ENCODE results near the gene GPR62.

GPR62 gene

DNA sequence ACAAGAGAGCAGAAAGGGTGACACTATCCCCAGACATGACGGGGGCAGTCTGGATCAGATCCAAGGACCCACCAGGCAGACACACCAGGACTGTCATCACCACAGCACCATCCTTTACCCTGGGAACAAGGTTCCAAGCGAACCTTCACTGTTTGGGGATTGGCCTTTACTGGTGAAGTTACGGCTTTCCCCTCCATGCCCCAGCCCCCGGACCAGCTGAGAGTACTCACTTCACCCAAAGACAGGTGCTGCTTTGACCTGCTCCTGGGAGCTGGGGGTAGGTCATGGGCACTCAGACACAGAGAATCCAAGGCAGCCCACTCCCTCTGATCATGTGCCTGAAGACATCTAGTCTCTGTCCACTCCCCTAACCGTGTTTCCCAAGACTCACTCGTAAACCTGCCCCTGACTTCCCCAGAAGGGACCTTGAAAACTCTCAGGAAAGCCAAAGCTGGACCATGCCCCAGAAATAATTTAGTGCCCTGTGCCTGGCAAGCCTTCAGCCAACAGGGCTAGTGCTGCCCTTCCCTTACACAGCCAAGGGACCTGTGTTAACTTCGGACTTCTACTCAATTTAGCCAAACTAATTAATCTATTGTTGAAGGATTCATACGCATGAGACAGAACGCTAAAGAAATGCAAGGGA lies 16.3 kb upstream of the GPR62 start:
- no peak for DNase-seq

- DNase-seq, result no peak
These were observed 14.3 kb upstream of the GPR62 start for GRCh38 chr3:51940648-51941462.

DNA sequence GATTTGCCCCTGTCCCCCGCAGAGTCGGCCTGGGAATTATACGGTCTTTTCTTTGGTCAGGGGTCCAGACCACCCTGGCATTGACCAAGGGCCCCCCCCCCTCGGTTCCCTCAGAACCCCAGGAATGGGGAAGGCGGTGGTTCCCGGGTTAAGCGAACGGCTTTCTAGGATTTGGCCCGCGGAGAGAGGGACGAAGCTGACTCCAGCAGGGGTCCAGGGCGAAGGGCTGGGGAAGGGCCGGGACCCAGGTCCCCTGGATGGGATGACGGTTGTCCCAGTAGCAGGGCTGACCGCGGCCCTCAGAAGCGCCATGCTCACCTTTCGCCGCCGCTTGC lies 13.8 kb upstream of the GPR62 start:
- no peak for DNase-seq

GRCh38 chr3:51941798-51942602 lies 13.2 kb upstream of the GPR62 start, which contains the start of the genes PARP3 and RRP9:
TSS of gene PARP3 (plus strand) at chr3:51942363. CDS start at chr3:51943356, 993 bp downstream.
TSS of gene RRP9 (minus strand) at chr3:51941904. CDS start at chr3:51941867, 37 bp downstream.
- DNase-seq, result peak; percentile 91

GRCh38 chr3:51942603-51943450 lies 12.4 kb upstream of the GPR62 start:
- DNase-seq, result no peak

DNA sequence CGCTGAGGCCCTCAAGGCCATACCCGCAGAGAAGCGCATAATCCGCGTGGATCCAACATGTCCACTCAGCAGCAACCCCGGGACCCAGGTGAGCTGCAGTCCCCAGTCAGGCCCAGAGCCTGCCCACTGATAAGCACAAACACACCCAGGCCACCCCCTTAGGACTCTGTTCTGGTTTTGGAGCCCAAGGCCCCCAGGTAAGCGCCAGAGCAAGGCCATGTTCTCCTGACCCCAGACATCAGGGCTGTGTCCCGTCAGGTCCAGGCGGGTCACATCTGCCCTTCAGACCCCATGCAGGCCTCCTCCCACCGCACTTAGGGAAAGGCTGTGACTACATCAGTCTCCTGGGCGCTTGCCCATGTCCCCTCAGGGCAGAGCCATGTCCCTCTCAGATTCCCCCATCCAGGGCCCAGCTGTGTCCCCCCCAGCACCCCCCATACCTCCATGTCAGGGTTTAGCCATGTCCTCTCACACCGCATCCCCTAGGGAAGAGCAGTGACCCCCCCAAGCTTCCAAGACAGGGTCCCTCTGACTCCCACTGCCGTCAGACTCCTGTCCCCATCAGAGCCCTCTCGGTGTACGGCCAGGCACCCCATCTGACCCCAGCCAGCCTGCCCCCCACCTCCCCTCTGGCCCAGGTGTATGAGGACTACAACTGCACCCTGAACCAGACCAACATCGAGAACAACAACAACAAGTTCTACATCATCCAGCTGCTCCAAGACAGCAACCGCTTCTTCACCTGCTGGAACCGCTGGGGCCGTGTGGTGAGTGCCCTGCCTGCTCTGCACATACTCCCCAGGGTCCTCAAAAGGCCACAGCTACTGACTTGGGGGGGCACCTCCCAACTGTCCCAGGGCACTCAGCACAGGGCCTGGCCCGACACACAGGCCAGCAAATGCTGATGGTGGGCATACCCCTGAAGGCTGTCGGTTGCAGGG lies 11.5 kb upstream of the GPR62 start:
- no peak for DNase-seq

DNA sequence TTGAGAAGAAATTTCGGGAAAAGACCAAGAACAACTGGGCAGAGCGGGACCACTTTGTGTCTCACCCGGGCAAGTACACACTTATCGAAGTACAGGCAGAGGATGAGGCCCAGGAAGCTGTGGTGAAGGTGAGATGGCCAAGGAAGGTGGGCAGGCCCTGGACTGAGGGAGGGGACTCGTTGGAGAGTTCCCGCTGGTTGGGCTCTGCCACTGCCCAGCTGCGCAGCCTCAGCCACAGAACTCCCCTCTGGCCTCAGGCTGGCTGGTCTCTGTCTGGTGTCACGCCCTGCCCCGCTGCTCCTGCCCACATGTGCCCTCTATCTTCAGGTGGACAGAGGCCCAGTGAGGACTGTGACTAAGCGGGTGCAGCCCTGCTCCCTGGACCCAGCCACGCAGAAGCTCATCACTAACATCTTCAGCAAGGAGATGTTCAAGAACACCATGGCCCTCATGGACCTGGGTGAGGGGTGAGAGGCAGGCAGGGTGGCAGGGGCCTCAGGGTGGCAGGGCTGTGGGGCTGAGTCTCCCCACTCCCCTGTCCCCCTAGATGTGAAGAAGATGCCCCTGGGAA lies 10.6 kb upstream of the GPR62 start:
- DNase-seq, result no peak

DNA sequence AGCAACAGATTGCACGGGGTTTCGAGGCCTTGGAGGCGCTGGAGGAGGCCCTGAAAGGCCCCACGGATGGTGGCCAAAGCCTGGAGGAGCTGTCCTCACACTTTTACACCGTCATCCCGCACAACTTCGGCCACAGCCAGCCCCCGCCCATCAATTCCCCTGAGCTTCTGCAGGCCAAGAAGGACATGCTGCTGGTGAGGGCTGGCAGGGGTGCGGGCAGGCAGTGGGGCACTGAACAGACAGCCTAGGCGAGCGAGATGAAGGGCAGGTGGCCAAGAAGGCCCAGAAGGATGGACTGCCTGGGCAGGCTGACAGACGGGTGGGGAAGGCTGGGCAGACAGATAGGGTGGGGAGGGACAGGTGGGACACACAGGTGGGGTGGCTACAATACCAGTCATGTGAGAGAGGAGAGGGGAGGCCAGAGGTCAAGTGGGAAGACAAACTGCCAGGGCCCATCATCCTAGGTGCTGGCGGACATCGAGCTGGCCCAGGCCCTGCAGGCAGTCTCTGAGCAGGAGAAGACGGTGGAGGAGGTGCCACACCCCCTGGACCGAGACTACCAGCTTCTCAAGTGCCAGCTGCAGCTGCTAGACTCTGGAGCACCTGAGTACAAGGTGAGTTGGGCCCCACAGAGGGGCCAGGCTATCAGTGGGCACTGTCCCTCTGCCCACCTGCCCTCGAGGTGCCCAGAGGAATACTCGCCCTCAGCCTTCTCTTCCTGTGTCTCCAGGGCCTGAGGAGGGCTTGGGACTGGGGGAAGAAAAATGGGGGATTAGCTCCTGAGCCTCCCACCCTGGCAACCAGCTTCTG lies 9.9 kb upstream of the GPR62 start:
- DNase-seq, result no peak

DNA sequence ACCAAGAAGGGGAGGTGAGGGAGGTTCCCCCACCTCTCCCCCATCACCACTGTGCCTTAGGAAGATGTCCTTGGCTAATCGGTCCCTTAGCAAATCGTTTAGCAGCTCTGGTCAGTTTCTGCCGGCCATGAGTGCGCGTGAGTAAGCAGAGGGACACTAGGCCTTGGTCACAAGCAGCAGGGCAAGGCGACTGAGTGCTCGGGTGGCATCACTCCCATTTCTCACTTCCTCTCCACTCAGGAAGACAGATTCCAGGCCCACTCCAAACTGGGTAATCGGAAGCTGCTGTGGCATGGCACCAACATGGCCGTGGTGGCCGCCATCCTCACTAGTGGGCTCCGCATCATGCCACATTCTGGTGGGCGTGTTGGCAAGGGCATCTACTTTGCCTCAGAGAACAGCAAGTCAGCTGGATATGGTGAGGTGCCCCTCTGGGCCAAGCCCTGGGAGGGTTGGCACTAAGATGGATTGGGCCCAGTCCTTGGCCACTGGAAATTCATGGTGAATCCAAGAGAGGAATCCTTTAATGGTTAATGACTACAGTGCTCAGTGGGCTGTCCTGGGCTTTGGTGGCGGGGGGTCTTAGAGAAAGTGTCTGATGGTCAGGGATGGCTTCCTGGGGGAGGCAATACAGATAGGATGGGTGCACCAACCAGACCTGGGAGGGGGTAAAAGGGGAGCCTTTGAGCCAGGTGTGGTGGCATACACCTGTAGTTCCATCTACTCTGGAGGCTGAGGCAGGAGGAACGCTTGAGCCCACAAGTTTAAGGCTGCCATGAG lies 9.1 kb upstream of the GPR62 start:
- no peak for DNase-seq

DNA sequence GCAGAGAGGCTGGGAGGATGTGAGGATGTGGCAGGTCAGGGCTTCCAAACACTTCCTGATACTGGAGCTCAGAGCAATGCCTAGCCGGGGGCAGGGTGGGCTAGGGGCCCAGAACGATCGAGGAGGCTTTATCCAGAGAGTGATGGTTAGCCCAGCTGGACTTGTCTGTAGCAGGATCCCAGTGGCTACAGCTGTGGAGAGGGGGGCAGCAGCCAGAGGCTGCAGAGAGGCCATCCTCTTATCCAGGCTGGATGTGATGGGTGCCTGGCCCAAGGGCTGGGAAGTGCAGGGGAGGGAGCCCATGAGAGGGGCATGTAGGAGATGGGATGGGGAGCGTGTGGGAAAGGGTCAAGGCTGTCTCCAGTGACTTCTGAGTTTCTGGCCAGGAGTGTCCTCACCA lies 8.4 kb upstream of the GPR62 start:
- no peak for DNase-seq

GRCh38 chr3:51947215-51947900 lies 7.8 kb upstream of the GPR62 start:
- DNase-seq, result no peak

DNA sequence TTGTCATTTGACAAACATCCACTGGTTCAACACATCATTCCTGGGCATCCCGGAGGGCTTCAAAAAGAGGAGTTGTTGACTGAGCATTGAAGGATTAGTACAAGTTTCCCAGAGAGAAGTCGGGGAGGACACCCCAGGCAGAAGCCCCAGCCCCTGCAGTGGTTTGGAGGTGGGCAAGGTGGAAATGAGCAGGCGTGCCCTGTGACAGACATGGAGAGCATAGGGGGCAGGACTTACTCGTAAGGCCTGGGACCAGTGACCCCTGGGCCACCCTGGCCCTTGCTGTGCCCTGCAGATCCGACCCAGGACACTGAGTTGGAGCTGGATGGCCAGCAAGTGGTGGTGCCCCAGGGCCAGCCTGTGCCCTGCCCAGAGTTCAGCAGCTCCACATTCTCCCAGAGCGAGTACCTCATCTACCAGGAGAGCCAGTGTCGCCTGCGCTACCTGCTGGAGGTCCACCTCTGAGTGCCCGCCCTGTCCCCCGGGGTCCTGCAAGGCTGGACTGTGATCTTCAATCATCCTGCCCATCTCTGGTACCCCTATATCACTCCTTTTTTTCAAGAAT lies 7.1 kb upstream of the GPR62 start:
- DNase-seq, result no peak

DNA sequence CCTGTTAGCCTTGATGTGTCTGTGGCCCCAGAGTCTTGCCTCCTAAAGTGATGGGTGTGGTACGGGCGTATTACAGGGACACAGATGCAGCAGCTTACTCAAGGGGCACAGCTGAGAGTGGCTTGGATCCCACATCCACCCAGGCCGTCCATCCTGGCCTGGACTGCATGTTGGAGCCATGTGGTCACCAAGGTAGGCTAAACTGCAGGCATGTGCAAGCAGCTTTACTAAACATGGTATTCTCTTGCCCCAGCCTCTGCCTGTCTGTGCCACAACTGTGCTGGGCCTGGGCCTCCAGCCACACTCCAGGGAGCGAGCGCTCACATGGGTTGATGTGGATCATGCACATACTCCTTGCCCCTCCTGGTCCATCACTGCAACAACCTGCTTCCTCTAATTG lies 6.1 kb upstream of the GPR62 start:
- DNase-seq, result no peak

- no peak for DNase-seq
These were observed 4.3 kb upstream of the GPR62 start for GRCh38 chr3:51950899-51951298.

GRCh38 chr3:51953445-51953844 lies 1.7 kb upstream of the GPR62 start:
- no peak for DNase-seq

- no peak for DNase-seq
These were observed 1.1 kb upstream of the GPR62 start for GRCh38 chr3:51954105-51954504.

GRCh38 chr3:51954713-51955112 lies 468 bp upstream of the GPR62 start:
- DNase-seq, result no peak
